Fibroblast of the aortic adventitia (primary cell): Measurements from ENCODE around the gene POU6F2. TPM values are rescaled to one million over a fixed set of nuclear protein-coding genes. Genes with fewer than 3 reads are reported as not detected.

Source experiments
- DNase-seq: peaks from one replicate; pipeline ENCODE4 v3.0.0-alpha.2; 2010; ENCODE audit warnings: low read depth
- H3K4me3 ChIP-seq: 2 replicates; pipeline ENCODE4 v1.5.1; 2011; ENCODE audit warnings: low read depth, mild to moderate bottlenecking, control low read depth, low read length, moderate library complexity
- total RNA-seq: library from RNA; depleted of rRNA; stranded (reverse); fragments of >200 nt; gene quantifications from 2 replicates; pipeline ENCODE4 v1.2.3, GENCODE V29; 2012; ENCODE audit warnings: low replicate concordance
- TF ChIP-seq, protein P1 (sequence below): IDR thresholded peaks from 2 replicates; pipeline ENCODE4 v1.5.1; 2011; ENCODE audit warnings: mild to moderate bottlenecking, low read length, control low read depth, inconsistent platforms; ENCODE audit not compliant: insufficient read depth

Gene POU6F2
- total RNA-seq, 1 donor, result not detected

DNA sequence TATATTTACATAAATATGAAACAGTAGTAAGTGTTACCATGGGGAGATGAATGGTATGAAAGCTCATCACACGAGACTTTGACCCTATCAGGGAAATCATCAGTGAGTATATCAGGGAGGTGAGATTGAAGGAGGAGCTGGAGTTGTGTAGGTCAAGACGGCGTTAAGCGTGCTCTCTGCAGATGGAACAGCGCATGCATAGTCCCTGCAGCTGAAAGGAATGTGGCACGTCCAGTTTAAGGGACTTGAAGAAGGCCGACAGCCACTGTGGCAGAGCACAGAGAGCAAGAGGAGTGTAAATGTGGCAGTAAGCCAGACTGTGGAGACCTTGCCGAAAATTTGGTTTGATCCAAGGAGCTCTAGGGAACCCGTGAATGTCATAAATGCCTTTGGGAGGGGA, 38.9 kb downstream of the POU6F2 start:
- DNase-seq, result no peak
- TF ChIP-seq, protein P1, sequence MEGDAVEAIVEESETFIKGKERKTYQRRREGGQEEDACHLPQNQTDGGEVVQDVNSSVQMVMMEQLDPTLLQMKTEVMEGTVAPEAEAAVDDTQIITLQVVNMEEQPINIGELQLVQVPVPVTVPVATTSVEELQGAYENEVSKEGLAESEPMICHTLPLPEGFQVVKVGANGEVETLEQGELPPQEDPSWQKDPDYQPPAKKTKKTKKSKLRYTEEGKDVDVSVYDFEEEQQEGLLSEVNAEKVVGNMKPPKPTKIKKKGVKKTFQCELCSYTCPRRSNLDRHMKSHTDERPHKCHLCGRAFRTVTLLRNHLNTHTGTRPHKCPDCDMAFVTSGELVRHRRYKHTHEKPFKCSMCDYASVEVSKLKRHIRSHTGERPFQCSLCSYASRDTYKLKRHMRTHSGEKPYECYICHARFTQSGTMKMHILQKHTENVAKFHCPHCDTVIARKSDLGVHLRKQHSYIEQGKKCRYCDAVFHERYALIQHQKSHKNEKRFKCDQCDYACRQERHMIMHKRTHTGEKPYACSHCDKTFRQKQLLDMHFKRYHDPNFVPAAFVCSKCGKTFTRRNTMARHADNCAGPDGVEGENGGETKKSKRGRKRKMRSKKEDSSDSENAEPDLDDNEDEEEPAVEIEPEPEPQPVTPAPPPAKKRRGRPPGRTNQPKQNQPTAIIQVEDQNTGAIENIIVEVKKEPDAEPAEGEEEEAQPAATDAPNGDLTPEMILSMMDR, result no peak
- H3K4me3 ChIP-seq, result no peak overlapping the region

DNA sequence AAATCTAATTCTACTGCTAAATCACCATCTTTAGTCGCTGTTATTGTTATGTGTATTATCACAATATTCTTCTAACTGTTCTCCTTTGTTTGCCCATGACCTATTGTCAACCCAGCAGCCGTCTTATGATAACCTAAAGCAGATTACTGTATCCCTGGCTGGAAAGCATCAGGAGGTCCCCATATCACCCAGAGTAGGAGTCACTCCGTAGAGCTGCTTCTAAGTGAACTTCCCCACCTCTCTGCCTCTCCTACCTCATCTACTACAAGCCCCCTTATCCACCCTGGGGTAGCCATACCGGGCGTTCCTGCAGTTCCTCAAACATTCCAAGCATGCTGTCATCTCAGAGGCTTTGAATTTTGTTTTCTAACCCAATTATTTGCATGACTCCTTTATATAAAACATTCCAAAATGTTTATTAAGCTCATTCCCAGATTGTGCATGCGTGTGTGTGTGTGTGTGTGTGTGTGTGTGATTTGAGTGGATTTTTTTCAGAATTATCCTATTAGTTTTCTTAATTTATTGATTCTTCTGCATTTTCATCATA, 39.7 kb downstream of the POU6F2 start:
- no peak overlapping the region for H3K4me3 ChIP-seq
- TF ChIP-seq, protein P1, result no peak
- DNase-seq, result no peak

DNA sequence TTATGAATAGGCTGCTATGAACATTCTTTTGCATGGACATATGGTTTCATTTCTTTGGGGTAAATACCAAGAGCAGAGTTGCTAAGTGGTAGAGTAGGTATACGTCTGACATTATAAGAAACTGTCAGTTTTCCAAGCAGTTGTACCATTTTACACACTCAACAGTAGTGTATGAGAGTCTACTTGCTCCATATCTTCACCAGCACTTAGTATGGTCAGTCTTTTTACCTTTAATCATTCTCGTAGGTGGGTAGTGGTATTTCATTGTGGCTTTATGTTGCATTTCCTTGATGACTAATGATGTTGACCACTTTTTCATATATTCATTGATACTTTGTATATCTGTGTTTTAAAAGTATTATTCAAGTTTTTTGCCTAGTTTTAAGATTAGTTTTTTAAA, 45.1 kb downstream of the POU6F2 start:
- TF ChIP-seq, protein P1, result no peak
- H3K4me3 ChIP-seq, result no peak overlapping the region
- DNase-seq, result no peak

DNA sequence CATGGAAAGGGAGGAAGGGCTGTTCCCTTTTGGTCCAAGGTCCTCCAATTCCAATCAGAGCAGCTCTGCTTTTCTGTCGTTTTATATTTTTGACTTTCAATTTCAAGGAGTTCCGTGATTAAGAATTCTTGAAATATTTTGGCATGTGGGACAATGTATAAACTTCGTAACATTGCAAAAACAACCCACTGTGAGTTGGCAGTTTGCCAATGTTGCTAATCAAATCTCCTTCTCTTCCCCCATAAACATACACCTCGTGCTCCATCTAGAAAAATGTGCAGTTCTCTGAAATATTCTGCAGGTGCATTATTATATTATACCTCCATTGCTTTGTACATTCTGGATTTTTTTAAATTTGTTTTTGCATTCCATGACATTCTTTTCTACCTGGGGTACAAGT, 49.8 kb downstream of the POU6F2 start:
- TF ChIP-seq, protein P1, result no peak
- peak; percentile 1 for DNase-seq
- H3K4me3 ChIP-seq, result no peak overlapping the region

DNA sequence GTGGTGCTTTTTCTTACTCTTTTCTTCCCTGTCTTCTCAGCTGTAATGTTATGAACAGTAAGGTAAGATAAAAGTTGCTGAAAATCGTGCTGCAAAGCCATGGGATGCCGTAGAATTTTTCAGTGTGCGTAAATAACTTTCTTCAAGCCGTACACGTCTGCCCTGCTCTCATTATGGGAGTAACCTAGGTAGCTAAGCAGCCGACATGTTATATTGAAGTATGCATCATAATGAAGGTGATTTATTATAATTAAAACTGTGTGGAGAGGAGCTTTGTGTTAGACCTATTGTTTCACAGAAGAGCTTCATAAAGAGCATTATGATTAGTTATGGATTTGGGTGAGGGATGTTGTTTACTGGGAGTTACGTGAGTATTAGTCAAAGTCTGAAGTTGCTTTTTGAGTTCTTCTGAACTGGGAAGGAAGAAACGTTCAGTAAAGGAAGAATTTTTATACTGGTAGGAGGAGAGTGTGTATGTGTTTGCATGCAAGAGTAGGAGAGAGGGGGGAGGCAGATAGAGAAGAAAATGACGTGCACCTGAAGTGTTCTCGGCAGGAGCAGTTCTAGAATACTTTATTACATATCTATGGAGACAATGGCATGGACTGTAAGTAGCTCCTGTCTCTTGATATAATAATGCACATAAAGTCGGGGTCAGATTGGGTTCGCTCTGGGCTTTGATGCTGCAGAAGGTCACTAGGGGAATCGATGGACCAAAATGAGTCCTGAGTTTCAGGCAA, 56.3 kb downstream of the POU6F2 start:
- no peak for DNase-seq
- TF ChIP-seq, protein P1, result no peak
- no peak overlapping the region for H3K4me3 ChIP-seq

DNA sequence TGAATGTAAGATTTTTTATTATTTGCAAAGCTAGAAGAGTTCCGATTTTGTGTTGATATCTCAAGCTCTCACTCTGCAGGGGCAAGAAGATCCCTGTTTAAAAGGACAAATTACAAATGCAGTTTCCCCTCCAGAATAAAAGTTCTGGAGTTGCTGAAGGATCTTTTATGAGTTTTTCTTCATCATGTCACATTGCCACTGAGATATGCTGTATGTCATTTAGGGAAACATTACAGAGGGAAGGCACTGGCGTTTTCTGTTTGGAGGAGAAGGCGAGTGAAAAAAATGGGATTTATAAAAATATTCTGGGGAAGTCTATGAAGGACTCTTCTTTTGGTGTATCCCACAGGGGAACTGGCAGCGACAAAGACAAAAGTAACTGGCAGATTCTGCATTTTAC, 57.4 kb downstream of the POU6F2 start:
- no peak overlapping the region for H3K4me3 ChIP-seq
- no peak for DNase-seq
- TF ChIP-seq, protein P1, result no peak
